BLaER1 (cell line): ENCODE results near the gene MANEAL.

Experiments used
- H3K27ac ChIP-seq: shearing (Covaris generic); formaldehyde crosslinking; 2 replicates; pipeline ENCODE4 v1.8.1; 2022
- H3K27me3 ChIP-seq: shearing (Covaris generic); formaldehyde crosslinking; 2 replicates; pipeline ENCODE4 v1.8.1; 2022
- H3K36me3 ChIP-seq: shearing (Covaris generic); formaldehyde crosslinking; 2 replicates; pipeline ENCODE4 v1.8.1; 2022
- H3K4me1 ChIP-seq: shearing (Covaris generic); formaldehyde crosslinking; 2 replicates; pipeline ENCODE4 v1.8.1; 2022
- H3K4me2 ChIP-seq: shearing (Covaris generic); formaldehyde crosslinking; 2 replicates; pipeline ENCODE4 v1.8.1; 2022
- H3K4me3 ChIP-seq: shearing (Covaris generic); formaldehyde crosslinking; 2 replicates; pipeline ENCODE4 v1.8.1; 2022
- H3K9ac ChIP-seq: shearing (Covaris generic); formaldehyde crosslinking; 2 replicates; pipeline ENCODE4 v1.8.1; 2022
- H3K9me3 ChIP-seq: shearing (Covaris generic); formaldehyde crosslinking; 2 replicates; pipeline ENCODE4 v1.8.1; 2022
- H4K20me1 ChIP-seq: shearing (Covaris generic); formaldehyde crosslinking; 2 replicates; pipeline ENCODE4 v1.8.1; 2022
- Cebpa-rat ChIP-seq: shearing (Covaris generic); IDR thresholded peaks from 2 replicates; pipeline ENCODE4 v1.8.1; 2022

The MANEAL gene

DNA sequence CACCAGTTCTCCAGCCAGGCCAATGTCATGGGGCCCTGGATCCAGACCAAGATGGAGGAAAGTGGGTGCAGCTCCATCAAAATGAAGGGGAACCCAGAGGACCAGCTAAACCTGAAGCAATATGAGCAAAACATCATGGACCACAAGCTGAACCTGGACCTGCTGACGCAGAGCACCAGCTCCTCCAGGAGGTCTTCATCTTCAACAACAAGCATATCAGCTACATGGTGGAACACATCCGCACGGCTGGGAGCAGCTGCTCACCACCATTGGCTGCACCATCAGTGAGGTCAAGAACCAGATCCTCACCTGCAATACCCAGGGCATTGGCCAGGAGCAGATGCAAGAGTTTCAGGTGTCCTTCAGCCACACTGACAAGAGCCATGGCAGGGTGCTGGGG is 15.0 kb upstream of the MANEAL start:
- peaks cover 34% of the 10 kb centered on the region for H3K4me1 ChIP-seq
- H3K27ac ChIP-seq = no peak overlapping the region
- no peaks in the 10 kb centered on the region for H4K20me1 ChIP-seq
- no peaks in the 10 kb centered on the region for H3K27me3 ChIP-seq
- no peak overlapping the region for H3K4me2 ChIP-seq
- H3K36me3 ChIP-seq = no peaks in the 10 kb centered on the region
- no peak for TF ChIP-seq Cebpa-rat
- H3K9me3 ChIP-seq = no peaks in the 10 kb centered on the region
- no peak overlapping the region for H3K4me3 ChIP-seq
- H3K9ac ChIP-seq = no peak overlapping the region

DNA sequence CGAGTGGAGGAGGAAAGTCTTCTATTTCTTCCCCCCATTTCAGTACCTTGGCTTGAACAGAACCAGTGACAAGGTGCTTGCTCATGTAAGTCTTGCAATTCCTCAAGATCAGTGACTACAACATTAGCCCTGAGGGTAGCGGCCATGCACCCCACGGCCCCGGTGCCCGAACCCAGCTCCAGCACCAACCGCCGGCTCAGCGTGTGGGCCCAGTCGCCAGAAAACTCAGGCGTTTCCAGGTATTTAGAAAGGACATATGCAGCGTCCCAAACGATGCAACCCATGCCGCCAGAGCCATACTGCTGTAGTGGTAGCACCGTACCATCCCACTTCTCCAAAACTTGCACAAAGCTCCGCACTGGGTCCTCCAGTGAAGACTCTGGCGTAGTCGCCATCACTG is 11.2 kb upstream of the MANEAL start:
- Histone ChIP-seq H4K20me1 (no peaks in the 10 kb centered on the region), H3K9me3 (no peaks in the 10 kb centered on the region), H3K27ac (no peak overlapping the region), H3K4me3 (no peak overlapping the region), H3K4me2 (no peak overlapping the region), H3K4me1 (peaks cover 13% of the 10 kb centered on the region), H3K36me3 (no peaks in the 10 kb centered on the region), H3K9ac (no peak overlapping the region), H3K27me3 (no peaks in the 10 kb centered on the region)
- no peak for TF ChIP-seq Cebpa-rat

DNA sequence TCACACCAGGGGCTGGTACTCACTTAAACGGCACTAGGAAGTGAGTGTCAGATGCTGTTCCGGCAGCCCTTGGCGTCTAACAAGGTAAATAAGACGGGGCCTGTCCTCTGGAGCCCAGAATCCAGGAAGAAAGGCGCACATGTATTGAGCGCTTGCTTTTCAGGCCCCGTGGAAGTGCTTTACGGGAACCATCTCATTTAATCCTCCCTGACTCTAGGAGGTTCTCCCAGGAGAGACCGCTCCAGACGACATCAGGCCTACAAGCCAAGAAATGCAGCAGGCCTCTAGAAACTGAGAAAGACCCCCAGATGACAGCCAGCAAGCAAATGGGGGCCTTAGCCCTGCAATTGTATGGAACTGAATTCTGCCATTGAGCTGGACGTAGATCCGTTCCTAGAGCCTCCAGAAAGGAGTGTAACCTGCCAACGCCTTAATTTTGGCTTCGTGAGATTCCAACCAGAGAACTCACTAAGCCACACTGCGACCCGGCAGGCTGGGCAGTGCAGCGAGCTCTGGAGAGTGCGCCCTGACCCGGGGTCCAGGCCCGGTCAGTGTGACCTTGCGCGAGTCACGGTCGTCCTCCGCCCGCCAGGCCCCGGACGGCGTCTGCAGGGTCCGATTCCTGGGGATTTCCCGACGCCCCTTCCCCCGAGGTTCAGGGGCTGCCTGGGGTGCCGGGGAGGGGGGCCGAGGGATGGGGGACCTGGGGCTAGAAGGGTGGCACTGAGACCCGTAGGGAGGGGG is 532 bp upstream of the MANEAL start:
- Histone ChIP-seq H3K4me1 (peaks cover 20% of the 10 kb centered on the region), H3K9ac (peak overlapping the region; percentile 95), H3K4me3 (peak overlapping the region; percentile 90), H3K27me3 (no peaks in the 10 kb centered on the region), H3K36me3 (peaks cover 26% of the 10 kb centered on the region), H3K27ac (peak overlapping the region; percentile 68), H3K4me2 (peak overlapping the region; percentile 76), H4K20me1 (peaks cover 21% of the 10 kb centered on the region), H3K9me3 (no peaks in the 10 kb centered on the region)
- TF ChIP-seq Cebpa-rat = no peak

DNA sequence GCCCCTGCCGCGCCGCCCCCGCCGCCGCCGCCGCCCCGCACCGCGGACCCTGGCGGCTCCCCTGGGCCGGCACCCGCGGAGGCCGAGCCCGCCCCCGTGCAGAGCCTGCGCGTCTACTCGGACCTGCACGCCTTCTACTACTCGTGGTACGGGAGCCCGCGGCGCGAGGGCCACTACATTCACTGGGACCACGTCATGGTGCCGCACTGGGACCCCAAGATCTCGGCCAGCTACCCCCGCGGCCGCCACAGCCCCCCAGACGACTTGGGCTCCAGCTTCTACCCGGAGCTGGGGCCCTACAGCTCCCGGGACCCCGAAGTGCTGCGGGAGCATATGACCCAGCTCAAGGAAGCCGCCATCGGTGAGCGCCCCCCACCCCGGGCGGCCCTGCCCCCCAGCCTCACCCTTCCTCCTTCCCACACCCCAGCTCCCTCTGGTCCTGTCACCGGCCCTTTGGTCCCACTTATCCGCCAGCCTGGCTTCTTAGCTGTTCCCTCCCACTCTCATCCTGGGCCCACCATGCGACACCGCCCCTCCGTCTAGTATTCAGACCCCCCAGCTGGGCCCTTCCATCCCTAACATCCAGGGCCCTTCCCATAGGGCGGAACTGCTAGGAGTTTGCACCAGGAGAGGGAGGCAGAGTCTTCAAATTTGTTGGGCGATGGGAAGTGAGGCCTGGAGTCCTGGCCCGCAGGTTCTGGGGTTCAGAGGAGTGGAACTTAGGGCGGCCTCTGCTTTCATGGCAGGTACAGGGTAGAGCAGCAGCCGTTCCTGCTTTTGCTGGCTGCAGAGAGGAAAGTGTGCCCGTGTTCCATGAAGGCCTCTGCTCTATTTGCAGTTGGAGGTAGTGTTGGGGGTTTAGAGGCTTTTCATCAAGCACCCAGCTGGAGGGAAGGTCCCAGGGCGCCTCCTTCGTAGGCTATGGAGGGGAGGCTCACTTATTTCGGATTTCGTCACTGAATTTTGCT is 1.0 kb downstream of the MANEAL start:
- no peaks in the 10 kb centered on the region for H3K9me3 ChIP-seq
- peak overlapping the region; percentile 93 for H3K4me2 ChIP-seq
- H3K36me3 ChIP-seq = peaks cover 41% of the 10 kb centered on the region
- H3K4me1 ChIP-seq = peaks cover 20% of the 10 kb centered on the region
- TF ChIP-seq Cebpa-rat = no peak
- H3K9ac ChIP-seq = peak overlapping the region; percentile 95
- H3K27me3 ChIP-seq = no peaks in the 10 kb centered on the region
- peak overlapping the region; percentile 96 for H3K27ac ChIP-seq
- H3K4me3 ChIP-seq = peak overlapping the region; percentile 90
- H4K20me1 ChIP-seq = peaks cover 30% of the 10 kb centered on the region

DNA sequence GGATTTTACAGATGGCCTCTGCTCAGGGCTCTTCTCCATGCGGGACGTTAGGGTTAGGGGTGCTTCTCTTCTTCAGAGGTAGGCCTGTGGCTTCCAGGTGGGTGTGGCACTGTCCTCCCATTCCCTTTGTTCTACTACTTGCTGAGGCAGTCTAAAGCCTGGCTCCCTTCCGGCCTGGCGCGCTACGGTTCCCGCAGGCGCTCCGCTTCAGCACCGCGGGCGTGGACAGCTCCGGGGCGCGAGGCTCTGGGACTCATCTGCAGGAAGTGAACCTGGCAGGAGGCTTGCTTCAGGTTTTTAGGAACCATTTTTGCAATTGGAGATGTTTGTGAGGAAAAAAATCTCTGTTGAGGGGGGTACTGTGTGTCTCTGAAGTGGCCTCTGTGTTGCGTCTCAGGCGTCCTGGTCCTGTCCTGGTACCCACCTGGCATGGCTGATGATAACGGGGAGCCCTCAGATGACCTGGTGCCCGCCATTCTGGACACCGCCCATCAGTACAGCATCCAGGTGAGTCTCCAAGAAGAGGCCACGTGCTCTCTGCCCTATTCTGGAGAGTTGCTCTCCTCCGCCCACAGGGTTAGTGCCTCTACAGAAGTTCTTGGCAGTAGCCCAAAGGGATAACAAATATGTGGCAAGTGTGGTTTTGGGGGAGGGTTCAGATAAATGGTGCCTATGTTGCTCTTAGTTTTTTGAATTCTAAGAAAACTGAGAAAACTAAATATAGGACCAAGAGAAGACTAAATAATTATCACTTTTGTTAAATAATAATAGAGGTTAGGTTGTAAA is 1.9 kb downstream of the MANEAL start:
- Histone ChIP-seq H3K4me1 (peaks cover 20% of the 10 kb centered on the region), H3K4me3 (peak overlapping the region; percentile 90), H3K36me3 (peaks cover 50% of the 10 kb centered on the region), H3K9me3 (no peaks in the 10 kb centered on the region), H4K20me1 (peaks cover 39% of the 10 kb centered on the region), H3K27ac (no peak overlapping the region), H3K27me3 (no peaks in the 10 kb centered on the region), H3K4me2 (peak overlapping the region; percentile 93), H3K9ac (peak overlapping the region; percentile 95)
- no peak for TF ChIP-seq Cebpa-rat

DNA sequence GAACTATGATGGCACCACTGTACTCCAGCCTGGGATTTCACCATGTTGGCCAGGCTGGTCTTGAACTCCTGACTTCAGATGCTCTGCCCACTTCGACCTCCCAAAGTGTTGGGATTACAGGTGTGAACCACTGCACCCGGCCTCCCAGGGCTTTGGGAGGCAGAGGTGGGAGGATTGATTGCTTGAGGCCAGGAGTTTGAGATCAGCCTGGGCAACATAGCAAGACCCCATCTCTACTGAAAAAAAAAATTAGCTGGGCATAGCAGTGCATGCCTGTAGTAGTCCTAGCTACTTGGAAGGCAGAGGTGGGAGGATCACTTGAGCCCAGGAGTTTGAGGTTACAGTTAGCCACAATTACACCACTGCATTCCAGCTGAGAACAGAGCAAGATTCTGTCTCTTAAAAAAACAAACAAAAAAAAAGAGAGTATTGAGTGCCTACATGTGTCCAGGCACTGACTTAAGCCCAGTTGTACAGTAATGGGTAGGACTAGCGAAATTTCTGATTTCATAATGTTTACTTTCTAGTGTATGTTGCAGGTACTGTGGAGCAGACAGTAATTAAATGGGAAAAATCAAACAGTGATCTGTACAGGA is 4.2 kb downstream of the MANEAL start:
- TF ChIP-seq Cebpa-rat = no peak

DNA sequence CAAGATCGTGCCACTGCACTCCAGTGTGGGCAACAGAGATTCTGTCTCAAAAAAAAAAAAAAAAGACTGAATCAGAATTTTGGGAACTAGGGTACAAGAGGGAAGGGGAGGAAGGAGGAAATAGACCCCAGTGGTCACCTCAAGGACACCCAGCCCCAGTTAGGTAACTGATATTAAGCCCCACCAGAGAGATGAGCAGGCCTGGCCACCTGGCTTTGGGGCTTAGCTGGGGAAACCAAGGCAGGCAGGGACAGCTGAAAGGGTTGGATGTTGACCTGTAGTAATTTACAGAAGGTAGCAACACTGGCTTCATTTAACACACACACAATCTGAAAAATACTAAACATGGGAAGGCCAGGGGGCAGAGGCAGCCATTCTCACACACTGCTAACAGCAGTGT is 8.8 kb downstream of the MANEAL start:
- Histone ChIP-seq H3K27ac (no peak overlapping the region), H3K9ac (no peak overlapping the region), H3K9me3 (no peaks in the 10 kb centered on the region), H3K4me1 (peaks cover 13% of the 10 kb centered on the region), H4K20me1 (peaks cover 87% of the 10 kb centered on the region), H3K4me3 (no peak overlapping the region), H3K4me2 (no peak overlapping the region), H3K27me3 (no peaks in the 10 kb centered on the region), H3K36me3 (peaks cover 95% of the 10 kb centered on the region)
- no peak for TF ChIP-seq Cebpa-rat

More for the DNA sequence above, 4.2 kb downstream of the MANEAL start:
- Histone ChIP-seq H3K36me3 (peaks cover 73% of the 10 kb centered on the region), H4K20me1 (peaks cover 62% of the 10 kb centered on the region), H3K4me3 (no peak overlapping the region), H3K27me3 (no peaks in the 10 kb centered on the region), H3K9ac (no peak overlapping the region), H3K4me2 (no peak overlapping the region), H3K27ac (no peak overlapping the region), H3K4me1 (peaks cover 18% of the 10 kb centered on the region), H3K9me3 (no peaks in the 10 kb centered on the region)

DNA sequence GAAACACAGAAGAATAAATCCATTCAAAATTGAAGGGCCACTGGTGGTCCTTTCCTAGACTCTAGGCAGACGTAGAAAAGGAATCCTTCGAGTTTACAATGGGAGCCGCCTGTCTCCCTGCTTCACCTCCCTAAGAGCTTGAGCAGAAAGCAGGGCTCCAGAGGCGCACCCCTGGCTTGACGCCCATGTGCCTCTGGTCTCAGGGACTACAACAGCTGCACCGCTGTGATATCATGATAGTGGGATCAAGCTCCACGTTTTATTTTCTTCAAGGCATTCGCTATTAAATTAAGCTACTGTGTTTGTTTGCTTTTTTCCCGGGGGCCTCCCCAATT is 13.5 kb downstream of the MANEAL start:
- H3K36me3 ChIP-seq = peaks cover 52% of the 10 kb centered on the region
- H3K4me2 ChIP-seq = peak overlapping the region; percentile 72
- H4K20me1 ChIP-seq = peaks cover 65% of the 10 kb centered on the region
- no peaks in the 10 kb centered on the region for H3K9me3 ChIP-seq
- peak overlapping the region; percentile 100 for H3K4me3 ChIP-seq
- H3K27me3 ChIP-seq = no peaks in the 10 kb centered on the region
- H3K27ac ChIP-seq = peak overlapping the region; percentile 99
- H3K9ac ChIP-seq = peak overlapping the region; percentile 99
- no peak for TF ChIP-seq Cebpa-rat
- H3K4me1 ChIP-seq = peaks cover 24% of the 10 kb centered on the region
